Frontal cortex (tissue), 4 donors: ENCODE results near the gene ADAMTS17. TPM values are rescaled to one million over a fixed set of nuclear protein-coding genes. Genes with fewer than 3 reads are reported as not detected.

ENCODE experiments used
- DNase-seq, 2 donors: peaks; one replicate each; pipeline ENCODE4 v3.0.0; 2012; ENCODE audit warnings: low spot score in 2 of 2
- FAIRE-seq: peaks from 2 replicates; lab custom pipeline; 2012; peaks lifted over from hg19 to GRCh38; lab: Jason Lieb, UNC
- total RNA-seq: library from RNA; depleted of rRNA; stranded (reverse); fragments of >200 nt; gene quantifications from one replicate; pipeline ENCODE4 v1.2.3, GENCODE V29; 2014
- donor health status: control.
- donor health status: control.
- donor health status: control.

ADAMTS17 gene
- total RNA-seq, 1 donor from 2014 or later: 9.4 TPM

GRCh38 chr15:100022391-100022790 is 319.4 kb downstream of the ADAMTS17 start:
- DNase-seq (no peak), FAIRE-seq (no peak)

GRCh38 chr15:100021653-100022052 is 320.1 kb downstream of the ADAMTS17 start:
- FAIRE-seq (no peak), DNase-seq (no peak)

GRCh38 chr15:100020614-100021013 is 321.2 kb downstream of the ADAMTS17 start:
- DNase-seq: no peak
- no peak for FAIRE-seq

GRCh38 chr15:100020189-100020588 is 321.6 kb downstream of the ADAMTS17 start:
- FAIRE-seq: no peak
- no peak for DNase-seq

- FAIRE-seq: no peak
- no peak for DNase-seq
These were observed 322.2 kb downstream of the ADAMTS17 start for GRCh38 chr15:100019601-100020000.

- DNase-seq: no peak
- FAIRE-seq: no peak
These were observed 323.6 kb downstream of the ADAMTS17 start for GRCh38 chr15:100018191-100018590.

- no peak for FAIRE-seq
- DNase-seq: no peak
These were observed 324.6 kb downstream of the ADAMTS17 start for GRCh38 chr15:100017140-100017539.

- no peak for FAIRE-seq
These were observed 325.1 kb downstream of the ADAMTS17 start for GRCh38 chr15:100016632-100017031.

GRCh38 chr15:100011235-100011634 is 330.5 kb downstream of the ADAMTS17 start:
- FAIRE-seq: no peak

More at GRCh38 chr15:100016632-100017031, 325.1 kb downstream of the ADAMTS17 start:
- no peak for DNase-seq

GRCh38 chr15:100009372-100009771 is 332.4 kb downstream of the ADAMTS17 start:
- DNase-seq: no peak
- no peak for FAIRE-seq

More at GRCh38 chr15:100011235-100011634, 330.5 kb downstream of the ADAMTS17 start:
- DNase-seq: no peak

- FAIRE-seq (no peak), DNase-seq (no peak)
These were observed 333.5 kb downstream of the ADAMTS17 start for GRCh38 chr15:100008258-100008657.

- DNase-seq: no peak
- FAIRE-seq: no peak
These were observed 334.2 kb downstream of the ADAMTS17 start for GRCh38 chr15:100007609-100008008.

GRCh38 chr15:100005715-100006114 is 336.1 kb downstream of the ADAMTS17 start:
- no peak for DNase-seq
- no peak for FAIRE-seq

- FAIRE-seq (no peak), DNase-seq (no peak)
These were observed 336.8 kb downstream of the ADAMTS17 start for GRCh38 chr15:100005013-100005412.

- FAIRE-seq (no peak), DNase-seq (no peak)
These were observed 338.8 kb downstream of the ADAMTS17 start for GRCh38 chr15:100002787-100003536.

GRCh38 chr15:100002086-100002620 is 339.6 kb downstream of the ADAMTS17 start:
- FAIRE-seq (no peak), DNase-seq (no peak)

- no peak for DNase-seq
- no peak for FAIRE-seq
These were observed 340.4 kb downstream of the ADAMTS17 start for GRCh38 chr15:100001405-100001804.

- FAIRE-seq (no peak), DNase-seq (no peak)
These were observed 342.3 kb downstream of the ADAMTS17 start for GRCh38 chr15:99999282-100000070.

- DNase-seq: no peak
- FAIRE-seq: no peak
These were observed 343.1 kb downstream of the ADAMTS17 start for GRCh38 chr15:99998661-99999101.

GRCh38 chr15:99997112-99997651 is 344.6 kb downstream of the ADAMTS17 start:
- DNase-seq: no peak
- no peak for FAIRE-seq
